ENCODE results near the gene OR13C8.

OR13C8 gene

DNA sequence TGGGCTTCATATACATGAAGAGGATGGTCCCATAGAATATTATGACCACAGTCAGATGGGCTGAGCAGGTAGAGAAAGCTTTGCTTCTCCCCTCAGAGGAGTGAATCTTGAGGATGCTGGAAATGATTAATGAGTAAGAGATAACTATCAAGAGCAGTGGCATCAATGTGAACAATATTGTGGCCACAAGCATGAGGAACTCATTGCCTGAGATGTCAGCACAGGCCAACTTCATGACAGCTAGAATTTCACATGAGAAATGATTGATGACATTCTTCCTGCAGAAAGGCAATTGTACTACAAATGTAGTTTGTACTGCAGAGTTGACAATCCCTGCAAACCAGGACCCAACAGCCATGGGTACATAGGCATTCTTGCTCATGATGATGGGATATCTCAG, 48.5 kb downstream of the OR13C8 start:
- no peak for DNase-seq (ENCODE audit: low spot score)

GRCh38 chr9:104618104-104618503, 49.1 kb downstream of the OR13C8 start, which contains the start of gene OR13C9:
OR13C9 (minus strand) TSS chr9:104618204; CDS start chr9:104618204, 0 bp downstream.
- DNase-seq (ENCODE audit: low spot score) = no peak

Data from hematopoietic multipotent progenitor cell treated with erythropoietin and hydrocortisone succinate and interleukin-3 and kit ligand, for 17 days (in vitro differentiated cells).